IPS-18a (cell line): Measurements from ENCODE around the gene TPH2.

Source experiments
- H3K27ac ChIP-seq: one replicate; pipeline ENCODE4 v1.5.1; 2013; ENCODE audit warnings: low read length
- H3K27me3 ChIP-seq: one replicate; pipeline ENCODE4 v1.6.1; 2013; ENCODE audit warnings: mild to moderate bottlenecking, low read length; ENCODE audit not compliant: control insufficient read depth, insufficient read depth
- H3K36me3 ChIP-seq: one replicate; pipeline ENCODE4 v1.6.1; 2013; ENCODE audit warnings: low read depth, low read length; ENCODE audit not compliant: control insufficient read depth
- H3K4me1 ChIP-seq: one replicate; pipeline ENCODE4 v1.6.1; 2013; ENCODE audit warnings: low read depth, low read length; ENCODE audit not compliant: control insufficient read depth
- H3K4me3 ChIP-seq: one replicate; pipeline ENCODE4 v1.5.1; 2013; ENCODE audit warnings: low read length
- H3K9ac ChIP-seq: one replicate; pipeline ENCODE4 v1.6.1; 2013; ENCODE audit warnings: mild to moderate bottlenecking, low read length, moderate library complexity
- H3K9me3 ChIP-seq: one replicate; pipeline ENCODE4 v1.6.1; 2013; ENCODE audit warnings: low read depth, low read length; ENCODE audit not compliant: control insufficient read depth

Gene TPH2

DNA sequence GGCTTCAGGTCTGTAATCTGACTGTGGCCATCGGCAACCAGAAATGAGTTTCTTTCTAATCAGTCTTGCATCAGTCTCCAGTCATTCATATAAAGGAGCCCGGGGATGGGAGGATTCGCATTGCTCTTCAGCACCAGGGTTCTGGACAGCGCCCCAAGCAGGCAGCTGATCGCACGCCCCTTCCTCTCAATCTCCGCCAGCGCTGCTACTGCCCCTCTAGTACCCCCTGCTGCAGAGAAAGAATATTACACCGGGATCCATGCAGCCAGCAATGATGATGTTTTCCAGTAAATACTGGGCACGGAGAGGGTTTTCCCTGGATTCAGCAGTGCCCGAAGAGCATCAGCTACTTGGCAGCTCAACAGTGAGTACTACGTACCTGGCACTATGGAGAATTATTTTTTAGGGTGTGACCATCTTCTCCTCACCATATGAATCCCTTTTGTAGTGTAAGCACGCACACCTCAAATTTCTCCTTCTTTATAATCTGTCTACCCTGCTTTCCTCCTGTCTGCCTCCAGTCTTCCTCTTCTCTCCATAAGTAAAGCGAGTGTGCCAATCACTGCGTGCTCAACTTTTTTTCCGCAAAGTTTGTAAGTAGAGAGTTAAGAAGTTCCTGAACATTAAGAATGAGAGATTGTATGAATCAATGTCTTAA is at the start of gene TPH2:
TPH2 (plus strand) TSS at position 118 of the 658 bp plus-strand sequence; CDS start at position 260, 142 bp downstream.
- Histone ChIP-seq H3K9ac (no peak within 1 kb of the TSS), H3K9me3 (no peaks in the 10 kb centered on the region), H3K27ac (no peak within 1 kb of the TSS), H3K4me1 (peaks cover 14% of the 10 kb centered on the region), H3K27me3 (no peaks in the 10 kb centered on the region), H3K36me3 (no peaks in the 10 kb centered on the region), H3K4me3 (no peak within 1 kb of the TSS)

DNA sequence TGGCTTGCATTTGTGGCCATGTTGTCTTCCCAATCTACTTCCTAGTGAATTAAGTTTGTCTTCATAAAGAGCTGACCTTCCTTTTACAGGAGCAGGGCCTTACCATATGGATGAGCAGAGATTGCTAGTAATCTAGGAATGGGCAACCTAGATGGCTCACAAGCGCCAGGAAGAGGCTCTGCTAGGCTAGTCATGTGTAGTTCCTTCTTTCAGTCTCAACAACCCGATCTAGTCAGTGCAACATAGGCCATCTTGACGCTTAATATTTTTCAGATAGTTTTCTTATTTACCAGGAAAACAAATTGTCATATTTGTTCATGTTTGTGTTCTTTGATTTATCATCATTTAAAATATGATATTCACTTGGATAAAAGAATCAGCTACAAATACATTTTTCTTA is 48.2 kb upstream of the TPH2 start:
- H3K4me3 ChIP-seq: no peak overlapping the region
- H3K36me3 ChIP-seq: peaks cover 7% of the 10 kb centered on the region
- H3K27ac ChIP-seq: no peak overlapping the region
- no peaks in the 10 kb centered on the region for H3K27me3 ChIP-seq
- no peaks in the 10 kb centered on the region for H3K4me1 ChIP-seq
- no peaks in the 10 kb centered on the region for H3K9me3 ChIP-seq
- no peak overlapping the region for H3K9ac ChIP-seq

DNA sequence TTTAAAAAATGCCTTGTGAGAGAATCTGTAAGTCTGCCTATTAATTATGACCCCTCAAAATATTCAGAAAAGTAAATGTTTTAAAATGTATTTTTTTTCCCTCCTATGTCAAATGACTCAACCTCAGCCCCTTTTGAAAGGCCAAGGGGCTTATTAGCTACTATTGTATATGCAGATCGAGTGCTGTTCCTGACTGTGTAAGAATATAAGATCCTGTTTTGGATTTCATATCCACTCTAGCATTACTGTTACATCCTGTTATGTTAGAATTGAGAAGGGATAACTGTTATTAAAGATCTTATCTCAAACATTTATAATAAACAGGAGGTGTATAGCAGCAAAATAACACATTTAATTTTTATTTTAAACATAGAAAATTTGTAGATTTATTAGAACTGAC is 46.6 kb upstream of the TPH2 start:
- Histone ChIP-seq H3K4me1 (no peaks in the 10 kb centered on the region), H3K9ac (no peak overlapping the region), H3K27ac (no peak overlapping the region), H3K36me3 (peaks cover 20% of the 10 kb centered on the region), H3K9me3 (no peaks in the 10 kb centered on the region), H3K4me3 (no peak overlapping the region), H3K27me3 (no peaks in the 10 kb centered on the region)

DNA sequence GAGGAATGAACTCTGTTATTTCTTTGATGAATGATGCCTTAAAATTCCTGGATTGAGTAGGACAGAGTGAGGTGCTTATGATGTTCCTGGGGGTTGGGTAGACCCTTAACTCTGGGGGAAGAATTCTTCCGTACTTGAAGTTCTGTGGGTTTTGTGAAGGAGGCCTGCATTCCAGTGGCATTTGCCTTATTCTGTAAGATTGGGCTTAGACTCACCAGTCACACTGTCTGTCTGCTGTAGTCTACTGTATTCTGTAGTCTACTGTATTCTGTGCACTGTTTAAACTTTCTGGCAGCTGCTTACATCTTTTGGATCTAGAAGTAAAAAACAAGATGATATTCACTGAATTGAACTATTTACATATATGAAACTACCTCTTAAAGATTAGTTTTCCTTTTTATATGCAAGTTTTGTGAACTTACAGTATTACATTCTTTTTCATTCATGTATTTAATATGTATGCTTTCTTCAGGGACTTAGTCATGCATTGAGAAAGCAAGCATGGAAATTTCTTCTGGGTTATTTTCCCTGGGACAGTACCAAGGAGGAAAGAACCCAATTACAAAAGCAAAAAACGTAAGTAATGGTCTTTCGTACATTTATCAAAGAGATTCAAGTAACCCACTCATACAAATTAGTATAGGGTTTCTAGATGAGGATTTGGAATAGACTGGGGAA is 42.3 kb upstream of the TPH2 start:
- Histone ChIP-seq H3K4me1 (no peaks in the 10 kb centered on the region), H3K9ac (no peak overlapping the region), H3K27ac (no peak overlapping the region), H3K36me3 (peaks cover 32% of the 10 kb centered on the region), H3K9me3 (no peaks in the 10 kb centered on the region), H3K27me3 (no peaks in the 10 kb centered on the region), H3K4me3 (no peak overlapping the region)

DNA sequence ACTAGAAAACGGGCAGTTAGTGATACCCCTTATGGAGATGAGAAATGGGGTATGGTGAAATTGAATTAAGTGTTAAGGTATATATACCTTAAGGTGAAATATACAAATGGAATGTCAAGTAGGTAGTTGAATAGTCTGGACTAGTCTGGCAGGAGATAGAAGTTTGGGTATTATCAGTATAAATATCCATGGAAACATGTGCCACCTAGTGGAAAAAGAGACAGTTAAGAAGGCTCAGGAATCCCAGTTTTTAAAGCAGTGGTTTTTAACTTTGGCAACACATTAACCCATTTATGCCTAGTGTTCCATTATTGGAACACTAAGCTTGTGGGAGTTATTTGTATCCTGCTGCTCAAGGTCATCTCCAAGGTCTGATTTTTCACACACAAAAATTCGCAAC is 38.6 kb upstream of the TPH2 start:
- Histone ChIP-seq H3K36me3 (peaks cover 36% of the 10 kb centered on the region), H3K4me3 (no peak overlapping the region), H3K27me3 (no peaks in the 10 kb centered on the region), H3K9ac (no peak overlapping the region), H3K4me1 (no peaks in the 10 kb centered on the region), H3K9me3 (no peaks in the 10 kb centered on the region), H3K27ac (no peak overlapping the region)

DNA sequence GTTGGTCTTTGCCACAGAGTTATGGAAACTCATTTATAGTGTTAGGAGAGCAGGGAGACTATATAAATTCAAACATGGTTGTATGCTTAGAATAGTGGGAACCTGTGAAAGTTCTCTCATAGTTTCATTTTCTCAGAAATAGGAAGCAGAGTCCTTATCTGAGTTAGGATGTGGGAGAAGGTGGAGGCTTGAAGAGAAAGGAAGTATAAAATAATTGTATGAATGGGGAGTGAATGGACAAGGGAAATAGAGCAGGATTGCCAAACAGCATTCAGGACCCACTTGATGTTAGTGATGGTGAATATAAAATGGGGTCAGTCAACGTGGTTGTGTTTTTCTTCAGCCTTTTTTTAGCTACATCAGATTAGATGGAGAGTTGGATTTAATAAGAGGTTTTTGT is 34.0 kb upstream of the TPH2 start:
- H3K4me1 ChIP-seq: no peaks in the 10 kb centered on the region
- H3K9me3 ChIP-seq: no peaks in the 10 kb centered on the region
- no peak overlapping the region for H3K9ac ChIP-seq
- H3K4me3 ChIP-seq: no peak overlapping the region
- H3K27me3 ChIP-seq: no peaks in the 10 kb centered on the region
- no peak overlapping the region for H3K27ac ChIP-seq
- peaks cover 18% of the 10 kb centered on the region for H3K36me3 ChIP-seq

DNA sequence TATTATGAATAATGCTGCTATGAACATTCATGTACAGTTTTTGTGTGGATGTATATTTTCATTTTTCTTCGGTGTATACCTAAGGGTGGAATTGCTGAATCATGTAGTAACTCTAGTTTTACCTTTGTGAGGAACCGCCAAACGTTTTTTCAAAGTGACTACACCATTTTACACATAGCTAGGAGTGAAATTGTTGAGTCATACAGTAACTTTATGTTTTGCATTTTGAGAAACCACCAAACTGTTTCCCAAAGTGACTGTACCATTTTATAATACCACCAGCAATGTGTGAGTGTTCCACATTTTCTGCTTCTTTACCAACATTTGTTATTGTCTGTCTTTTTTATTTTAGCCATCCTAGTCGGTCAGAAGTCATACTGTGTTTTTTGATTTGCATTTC is 3.1 kb upstream of the TPH2 start:
- Histone ChIP-seq H3K27me3 (no peaks in the 10 kb centered on the region), H3K9me3 (no peaks in the 10 kb centered on the region), H3K4me3 (no peak overlapping the region), H3K36me3 (no peaks in the 10 kb centered on the region), H3K27ac (no peak overlapping the region), H3K9ac (no peak overlapping the region), H3K4me1 (no peaks in the 10 kb centered on the region)

DNA sequence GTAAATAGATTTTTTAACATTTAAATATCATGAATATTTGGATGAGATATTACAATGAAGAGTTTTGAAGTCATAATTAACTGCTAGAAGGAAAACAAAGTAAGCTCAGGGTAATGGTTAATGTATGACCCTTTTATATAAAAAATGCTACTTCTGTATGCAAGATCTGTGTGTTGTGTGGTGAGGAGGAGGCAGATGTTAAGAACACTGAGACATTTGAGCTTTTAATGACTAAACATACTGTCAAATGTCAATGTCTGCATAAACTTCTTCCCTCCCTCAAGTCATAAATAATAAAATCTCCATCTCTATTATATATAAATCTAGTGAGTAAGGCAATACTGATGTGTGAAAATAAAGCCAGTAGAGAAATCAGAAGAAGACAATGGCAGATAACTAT is 1.4 kb downstream of the TPH2 start:
- Histone ChIP-seq H3K27ac (no peak overlapping the region), H3K4me3 (no peak overlapping the region), H3K27me3 (no peaks in the 10 kb centered on the region), H3K36me3 (no peaks in the 10 kb centered on the region), H3K4me1 (peaks cover 23% of the 10 kb centered on the region), H3K9ac (no peak overlapping the region), H3K9me3 (no peaks in the 10 kb centered on the region)

DNA sequence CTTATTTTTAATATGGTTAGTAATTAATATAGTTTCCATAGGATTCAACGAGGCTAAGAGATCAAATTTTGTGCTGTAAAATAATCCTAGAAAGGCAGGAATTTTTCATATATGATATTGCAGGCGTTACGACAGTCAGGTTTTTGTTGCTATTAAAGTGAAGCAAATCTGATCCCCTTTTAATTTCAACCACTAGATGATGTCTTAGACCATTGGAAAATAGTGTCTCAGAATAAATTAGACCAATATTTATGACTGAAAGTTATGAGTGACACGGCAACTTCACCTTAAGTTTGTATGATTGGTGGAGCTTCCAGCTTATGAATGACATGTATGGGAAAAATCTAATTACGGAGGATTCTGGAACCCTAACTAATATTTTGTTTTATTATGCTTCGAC is 2.5 kb downstream of the TPH2 start:
- no peaks in the 10 kb centered on the region for H3K27me3 ChIP-seq
- H3K36me3 ChIP-seq: no peaks in the 10 kb centered on the region
- H3K4me1 ChIP-seq: peaks cover 34% of the 10 kb centered on the region

DNA sequence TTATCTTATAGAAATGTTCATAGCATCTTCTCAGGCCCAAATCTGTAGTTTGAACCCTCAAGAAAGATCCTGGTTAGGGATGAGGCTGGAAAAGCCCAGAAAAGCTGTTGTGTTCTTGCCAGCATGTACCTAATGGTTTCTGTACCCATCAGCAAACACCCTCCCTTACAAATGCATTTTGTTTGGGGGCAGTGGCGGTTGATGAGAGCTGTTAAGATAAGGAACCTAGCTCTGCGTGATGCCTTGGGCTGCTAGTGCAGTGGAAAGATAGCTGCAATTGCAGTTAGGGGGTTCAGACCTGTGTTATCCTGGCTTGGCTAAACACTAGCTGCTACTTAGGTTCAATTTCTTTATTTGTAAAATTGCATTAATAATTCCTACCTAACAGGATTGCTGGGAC is 3.6 kb downstream of the TPH2 start:
- Histone ChIP-seq H3K27me3 (no peaks in the 10 kb centered on the region), H3K9ac (no peak overlapping the region), H3K4me3 (no peak overlapping the region), H3K4me1 (peaks cover 45% of the 10 kb centered on the region), H3K36me3 (no peaks in the 10 kb centered on the region), H3K9me3 (no peaks in the 10 kb centered on the region), H3K27ac (no peak overlapping the region)

More for the DNA sequence above, 2.5 kb downstream of the TPH2 start:
- H3K27ac ChIP-seq: no peak overlapping the region
- no peak overlapping the region for H3K4me3 ChIP-seq
- no peak overlapping the region for H3K9ac ChIP-seq
- H3K9me3 ChIP-seq: no peaks in the 10 kb centered on the region

DNA sequence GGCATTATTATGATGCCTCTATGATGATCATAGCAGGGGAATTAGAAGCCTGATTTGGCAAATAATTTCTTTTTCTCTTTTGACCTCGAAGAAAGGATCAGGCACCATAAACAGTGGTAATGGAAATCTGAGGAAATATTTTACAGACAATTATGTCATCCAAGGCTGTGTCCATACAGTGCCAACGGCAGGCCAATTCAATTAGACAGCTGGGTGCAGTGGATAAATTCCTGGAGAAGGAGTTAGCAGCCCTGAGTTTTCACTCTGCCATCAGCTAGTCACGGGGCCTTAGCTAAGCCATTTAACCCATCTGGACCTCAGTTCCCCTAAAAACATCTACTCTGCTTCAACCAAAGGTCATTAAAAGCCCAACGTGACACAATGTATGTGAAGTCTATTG is 4.1 kb downstream of the TPH2 start:
- Histone ChIP-seq H3K4me1 (peaks cover 49% of the 10 kb centered on the region), H3K27me3 (no peaks in the 10 kb centered on the region), H3K36me3 (no peaks in the 10 kb centered on the region)

DNA sequence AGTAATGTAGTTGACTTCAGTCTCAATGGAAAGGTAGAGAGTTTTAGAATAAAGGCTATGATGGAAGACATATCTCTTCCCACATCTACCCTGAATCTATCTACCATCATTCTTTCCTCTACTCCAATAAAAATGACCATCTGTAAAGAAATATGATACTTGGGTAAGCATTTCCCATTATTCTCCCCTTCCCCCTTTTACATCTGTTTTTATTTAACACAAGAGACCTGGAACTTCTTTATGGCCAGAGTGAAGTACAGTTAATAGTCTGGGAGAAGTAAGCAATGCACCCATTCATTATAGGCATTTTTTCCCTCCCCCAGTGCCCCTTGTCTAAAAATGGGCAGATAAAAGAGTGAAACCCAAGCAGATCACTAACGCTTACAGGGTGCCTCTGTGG is 6.5 kb downstream of the TPH2 start:
- H3K4me3 ChIP-seq: no peak overlapping the region
- no peaks in the 10 kb centered on the region for H3K9me3 ChIP-seq
- H3K4me1 ChIP-seq: peaks cover 72% of the 10 kb centered on the region
- peak overlapping the region; percentile 2 for H3K27ac ChIP-seq
- no peaks in the 10 kb centered on the region for H3K36me3 ChIP-seq
- no peaks in the 10 kb centered on the region for H3K27me3 ChIP-seq
- no peak overlapping the region for H3K9ac ChIP-seq

More for the DNA sequence above, 4.1 kb downstream of the TPH2 start:
- Histone ChIP-seq H3K9ac (no peak overlapping the region), H3K9me3 (no peaks in the 10 kb centered on the region), H3K4me3 (no peak overlapping the region), H3K27ac (no peak overlapping the region)
